Measurements from ENCODE around the gene KIF1A. TPM values are rescaled to one million over a fixed set of nuclear protein-coding genes. Genes with fewer than 3 reads are reported as not detected.

Gene KIF1A
- total RNA-seq, 1 donor from 2014 or later, result 52.2 TPM

GRCh38 chr2:240832205-240832727 is 12.2 kb upstream of the KIF1A start:
- Mint-ChIP-seq H3K27ac (ENCODE audit: unreplicated experiment) (no peak overlapping the region), H3K27me3 (ENCODE audit: unreplicated experiment) (peaks cover 4% of the 10 kb centered on the region), H3K4me3 (ENCODE audit: unreplicated experiment) (no peak overlapping the region)

GRCh38 chr2:240831594-240832204 is 11.7 kb upstream of the KIF1A start:
- Mint-ChIP-seq H3K27ac (ENCODE audit: unreplicated experiment) (no peak overlapping the region), H3K9me3 (ENCODE audit: unreplicated experiment) (no peaks in the 10 kb centered on the region), H3K4me3 (ENCODE audit: unreplicated experiment) (no peak overlapping the region), H3K27me3 (ENCODE audit: unreplicated experiment) (peaks cover 4% of the 10 kb centered on the region), H3K4me1 (ENCODE audit: unreplicated experiment) (no peaks in the 10 kb centered on the region), H3K36me3 (ENCODE audit: low read depth, unreplicated experiment) (no peaks in the 10 kb centered on the region)
- TF ChIP-seq, protein P1, sequence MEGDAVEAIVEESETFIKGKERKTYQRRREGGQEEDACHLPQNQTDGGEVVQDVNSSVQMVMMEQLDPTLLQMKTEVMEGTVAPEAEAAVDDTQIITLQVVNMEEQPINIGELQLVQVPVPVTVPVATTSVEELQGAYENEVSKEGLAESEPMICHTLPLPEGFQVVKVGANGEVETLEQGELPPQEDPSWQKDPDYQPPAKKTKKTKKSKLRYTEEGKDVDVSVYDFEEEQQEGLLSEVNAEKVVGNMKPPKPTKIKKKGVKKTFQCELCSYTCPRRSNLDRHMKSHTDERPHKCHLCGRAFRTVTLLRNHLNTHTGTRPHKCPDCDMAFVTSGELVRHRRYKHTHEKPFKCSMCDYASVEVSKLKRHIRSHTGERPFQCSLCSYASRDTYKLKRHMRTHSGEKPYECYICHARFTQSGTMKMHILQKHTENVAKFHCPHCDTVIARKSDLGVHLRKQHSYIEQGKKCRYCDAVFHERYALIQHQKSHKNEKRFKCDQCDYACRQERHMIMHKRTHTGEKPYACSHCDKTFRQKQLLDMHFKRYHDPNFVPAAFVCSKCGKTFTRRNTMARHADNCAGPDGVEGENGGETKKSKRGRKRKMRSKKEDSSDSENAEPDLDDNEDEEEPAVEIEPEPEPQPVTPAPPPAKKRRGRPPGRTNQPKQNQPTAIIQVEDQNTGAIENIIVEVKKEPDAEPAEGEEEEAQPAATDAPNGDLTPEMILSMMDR (IDR thresholded peaks at IDR 0.05; ENCODE audit: unreplicated experiment), result no peak
- no peak for DNase-seq (ENCODE audit: low spot score)

More at GRCh38 chr2:240832205-240832727, 12.2 kb upstream of the KIF1A start:
- TF ChIP-seq, protein P1 (IDR thresholded peaks at IDR 0.05; ENCODE audit: unreplicated experiment), result no peak
- peak; percentile 96 for DNase-seq (ENCODE audit: low spot score)
- Mint-ChIP-seq H3K9me3 (ENCODE audit: unreplicated experiment) (no peaks in the 10 kb centered on the region), H3K36me3 (ENCODE audit: low read depth, unreplicated experiment) (no peaks in the 10 kb centered on the region), H3K4me1 (ENCODE audit: unreplicated experiment) (no peaks in the 10 kb centered on the region)

DNA sequence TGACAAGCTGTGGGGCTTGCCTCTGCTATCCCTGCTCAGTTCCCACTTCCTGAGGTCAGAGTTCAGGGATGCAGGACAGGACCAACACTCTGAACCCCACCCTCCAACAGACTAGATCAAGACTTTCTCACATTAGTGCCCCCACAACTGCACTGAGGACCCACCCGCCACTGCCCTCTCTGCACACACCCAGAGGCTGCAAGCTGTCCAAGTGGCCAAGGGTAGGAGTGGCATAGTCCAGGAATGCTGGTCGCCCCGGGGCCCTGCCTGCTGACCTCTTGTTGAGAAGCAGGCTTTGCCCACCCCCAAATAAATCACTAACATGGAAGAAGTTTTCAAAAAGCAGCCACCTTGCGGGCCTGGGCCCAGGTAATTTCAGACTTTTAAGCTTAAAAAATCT is 5.5 kb upstream of the KIF1A start:
- no peaks in the 10 kb centered on the region for H3K9me3 Mint-ChIP-seq (ENCODE audit: unreplicated experiment)
- no peak overlapping the region for H3K27ac Mint-ChIP-seq (ENCODE audit: unreplicated experiment)
- H3K4me1 Mint-ChIP-seq (ENCODE audit: unreplicated experiment), result peaks cover 12% of the 10 kb centered on the region
- H3K4me3 Mint-ChIP-seq (ENCODE audit: unreplicated experiment), result no peak overlapping the region
- peaks cover 17% of the 10 kb centered on the region for H3K27me3 Mint-ChIP-seq (ENCODE audit: unreplicated experiment)
- TF ChIP-seq, protein P1 (IDR thresholded peaks at IDR 0.05; ENCODE audit: unreplicated experiment), result no peak
- no peaks in the 10 kb centered on the region for H3K36me3 Mint-ChIP-seq (ENCODE audit: low read depth, unreplicated experiment)
- DNase-seq (ENCODE audit: low spot score), result no peak

GRCh38 chr2:240823449-240824336 is 3.7 kb upstream of the KIF1A start:
- H3K9me3 Mint-ChIP-seq (ENCODE audit: unreplicated experiment), result no peaks in the 10 kb centered on the region
- peaks cover 12% of the 10 kb centered on the region for H3K4me1 Mint-ChIP-seq (ENCODE audit: unreplicated experiment)
- H3K27ac Mint-ChIP-seq (ENCODE audit: unreplicated experiment), result no peak overlapping the region
- no peak for DNase-seq (ENCODE audit: low spot score)
- H3K27me3 Mint-ChIP-seq (ENCODE audit: unreplicated experiment), result peaks cover 17% of the 10 kb centered on the region
- TF ChIP-seq, protein P1 (IDR thresholded peaks at IDR 0.05; ENCODE audit: unreplicated experiment), result no peak
- H3K4me3 Mint-ChIP-seq (ENCODE audit: unreplicated experiment), result no peak overlapping the region
- no peaks in the 10 kb centered on the region for H3K36me3 Mint-ChIP-seq (ENCODE audit: low read depth, unreplicated experiment)

Data from endothelial cell (in vitro differentiated cells).